ENCODE measurements around the gene MZT2B. TPM values are rescaled to one million over a fixed set of nuclear protein-coding genes. Genes with fewer than 3 reads are reported as not detected.
"Not testable (repeated sequence)": the region's sequence is repeated elsewhere in the genome, so short reads cannot be mapped to it uniquely, and the experiment has no call there.

Gene MZT2B
- total RNA-seq, 1 donor from 2014 or later: 172 TPM

- H3K36me3 Mint-ChIP-seq (ENCODE audit: unreplicated experiment): no peaks in the 10 kb centered on the region
Measured at GRCh38 chr2:130181325-130181879, 660 bp upstream of the MZT2B start, which contains the start of gene SMPD4. Gene SMPD4 (minus strand): TSS chr2:130181602. CDS start chr2:130176592, 5,010 bp downstream.

DNA sequence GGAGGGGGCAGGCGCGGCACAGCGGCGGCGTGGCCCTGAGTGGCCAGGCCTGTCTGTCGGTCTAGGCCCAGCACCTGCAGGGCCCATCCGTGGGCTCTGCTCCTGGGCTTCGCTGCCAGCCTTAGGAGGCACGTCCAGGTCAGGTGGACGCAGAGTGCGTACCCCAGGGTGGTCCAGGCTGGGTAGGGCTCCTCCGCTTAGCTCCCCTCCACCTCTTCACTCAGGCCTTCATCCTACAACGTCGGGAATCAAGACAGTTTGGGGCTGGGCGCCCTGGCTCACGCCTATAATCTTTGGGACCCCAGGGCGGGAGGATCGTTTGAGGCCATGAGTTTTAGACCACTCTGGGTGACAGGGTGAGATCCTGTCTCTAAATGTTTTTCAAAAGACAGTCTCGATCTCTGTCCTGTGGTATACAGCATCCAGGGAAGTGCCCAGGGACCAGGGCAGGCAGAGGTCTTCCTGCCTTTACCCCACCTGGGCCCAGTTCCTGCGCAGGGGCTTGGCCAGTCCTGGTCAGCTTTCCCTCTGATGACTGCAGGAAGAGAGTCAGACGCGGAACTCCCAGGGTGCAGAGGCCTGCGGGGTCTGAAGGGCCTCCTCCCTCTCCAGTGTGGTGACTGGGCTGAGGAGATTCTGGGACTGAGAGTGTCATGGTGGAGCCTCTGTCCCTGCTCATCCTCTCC is 907 bp downstream of the MZT2B start:
- not testable (repeated sequence) for DNase-seq
- Mint-ChIP-seq H3K27ac (ENCODE audit: unreplicated experiment) (peak overlapping the region; percentile 89), H3K4me3 (ENCODE audit: unreplicated experiment) (peak overlapping the region; percentile 86)

More at GRCh38 chr2:130181325-130181879, 660 bp upstream of the MZT2B start, which contains the start of gene SMPD4:
- Mint-ChIP-seq H3K4me1 (ENCODE audit: low read depth, unreplicated experiment) (peaks cover 13% of the 10 kb centered on the region), H3K4me3 (ENCODE audit: unreplicated experiment) (peak within 1 kb of the TSS; percentile 93), H3K9me3 (ENCODE audit: unreplicated experiment) (peaks cover 5% of the 10 kb centered on the region), H3K27ac (ENCODE audit: unreplicated experiment) (peak within 1 kb of the TSS; percentile 87), H3K27me3 (ENCODE audit: unreplicated experiment) (peaks cover 14% of the 10 kb centered on the region)
- no peak for TF ChIP-seq CTCF (IDR thresholded peaks at IDR 0.05; ENCODE audit: partially characterized antibody, unreplicated experiment)
- DNase-seq: peak; percentile 99

GRCh38 chr2:130183512-130184373 is 1.7 kb downstream of the MZT2B start:
- peaks cover 20% of the 10 kb centered on the region for H3K4me1 Mint-ChIP-seq (ENCODE audit: low read depth, unreplicated experiment)
- H3K27ac Mint-ChIP-seq (ENCODE audit: unreplicated experiment): peak overlapping the region; percentile 89

More for the DNA sequence above, 907 bp downstream of the MZT2B start:
- peaks cover 14% of the 10 kb centered on the region for H3K27me3 Mint-ChIP-seq (ENCODE audit: unreplicated experiment)
- not testable (repeated sequence) for H3K36me3 Mint-ChIP-seq (ENCODE audit: unreplicated experiment); H3K9me3 Mint-ChIP-seq (ENCODE audit: unreplicated experiment)
- peaks cover 16% of the 10 kb centered on the region for H3K4me1 Mint-ChIP-seq (ENCODE audit: low read depth, unreplicated experiment)

DNA sequence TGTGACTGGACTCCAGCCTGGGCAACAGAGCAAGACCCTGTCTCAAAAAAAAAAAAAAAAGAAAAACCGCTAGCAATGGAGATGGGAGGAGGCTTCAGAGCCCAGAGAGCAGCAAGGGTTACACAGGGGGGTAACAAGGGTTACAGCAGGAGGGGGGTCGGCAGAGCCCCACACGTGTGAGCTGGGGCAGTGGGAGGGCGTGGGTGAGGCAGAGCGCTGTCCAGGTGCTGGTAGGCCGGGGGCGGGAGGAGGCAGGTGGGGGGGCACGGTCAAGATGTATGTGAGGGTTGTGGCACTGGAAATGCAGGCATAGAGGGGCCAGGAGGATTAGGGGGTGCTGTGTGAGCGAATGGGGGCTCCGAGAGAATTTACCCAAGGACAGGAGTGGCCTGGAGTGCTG is 3.4 kb downstream of the MZT2B start:
- no peak overlapping the region for H3K4me3 Mint-ChIP-seq (ENCODE audit: unreplicated experiment)
- no peak for TF ChIP-seq CTCF (IDR thresholded peaks at IDR 0.05; ENCODE audit: partially characterized antibody, unreplicated experiment)
- peaks cover 20% of the 10 kb centered on the region for H3K4me1 Mint-ChIP-seq (ENCODE audit: low read depth, unreplicated experiment)
- H3K36me3 Mint-ChIP-seq (ENCODE audit: unreplicated experiment): no peaks in the 10 kb centered on the region
- no peak for DNase-seq
- peaks cover 14% of the 10 kb centered on the region for H3K27me3 Mint-ChIP-seq (ENCODE audit: unreplicated experiment)
- H3K27ac Mint-ChIP-seq (ENCODE audit: unreplicated experiment): peak overlapping the region; percentile 28
- peaks cover 5% of the 10 kb centered on the region for H3K9me3 Mint-ChIP-seq (ENCODE audit: unreplicated experiment)

More at GRCh38 chr2:130183512-130184373, 1.7 kb downstream of the MZT2B start:
- Mint-ChIP-seq H3K36me3 (ENCODE audit: unreplicated experiment) (no peaks in the 10 kb centered on the region), H3K4me3 (ENCODE audit: unreplicated experiment) (peak overlapping the region; percentile 86), H3K27me3 (ENCODE audit: unreplicated experiment) (peaks cover 14% of the 10 kb centered on the region), H3K9me3 (ENCODE audit: unreplicated experiment) (peaks cover 5% of the 10 kb centered on the region)
- no peak for TF ChIP-seq CTCF (IDR thresholded peaks at IDR 0.05; ENCODE audit: partially characterized antibody, unreplicated experiment)
- peak; percentile 81 for DNase-seq

GRCh38 chr2:130185896-130186295 is 3.8 kb downstream of the MZT2B start:
- Mint-ChIP-seq H3K9me3 (ENCODE audit: unreplicated experiment) (peaks cover under 1% of the 10 kb centered on the region), H3K27ac (ENCODE audit: unreplicated experiment) (peak overlapping the region; percentile 28), H3K4me3 (ENCODE audit: unreplicated experiment) (no peak overlapping the region), H3K27me3 (ENCODE audit: unreplicated experiment) (peaks cover 12% of the 10 kb centered on the region), H3K4me1 (ENCODE audit: low read depth, unreplicated experiment) (peaks cover 18% of the 10 kb centered on the region), H3K36me3 (ENCODE audit: unreplicated experiment) (no peaks in the 10 kb centered on the region)
- DNase-seq: no peak
- TF ChIP-seq CTCF (IDR thresholded peaks at IDR 0.05; ENCODE audit: partially characterized antibody, unreplicated experiment): no peak
